ENCODE data around the gene CEBPZ.
A peak's percentile ranks its signal among the peaks of the same experiment; 100 is the strongest.

The CEBPZ gene

DNA sequence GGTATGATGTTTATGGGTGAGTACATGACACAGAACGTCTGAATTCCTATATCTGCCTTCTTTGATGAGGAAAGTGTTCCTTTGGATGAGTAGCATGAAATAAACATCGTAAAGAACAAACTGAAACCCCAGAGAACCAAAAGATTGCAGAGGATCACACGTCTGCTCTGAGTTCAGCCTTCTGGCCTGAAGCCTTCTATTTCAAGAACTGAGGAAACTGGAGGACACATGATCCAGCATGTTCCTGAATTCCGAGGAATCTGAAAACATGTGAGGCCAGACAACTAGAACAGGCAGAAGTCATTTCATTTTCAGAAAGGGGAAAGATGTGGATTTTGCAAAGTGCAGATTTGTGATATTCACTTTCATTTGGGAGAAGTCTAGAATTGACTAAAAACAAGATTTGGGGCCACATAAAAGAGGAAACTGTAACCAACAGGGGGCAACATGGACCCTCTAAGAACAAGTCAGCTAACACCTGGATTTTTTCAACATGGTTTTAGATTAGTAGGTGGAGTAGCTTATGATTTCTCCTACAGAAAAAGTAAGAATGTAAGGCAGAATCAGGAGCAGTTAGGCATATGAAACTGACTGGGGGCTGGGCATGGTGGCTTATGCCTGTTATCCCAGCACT is 51.3 kb downstream of the CEBPZ start:
- no peak for DNase-seq

DNA sequence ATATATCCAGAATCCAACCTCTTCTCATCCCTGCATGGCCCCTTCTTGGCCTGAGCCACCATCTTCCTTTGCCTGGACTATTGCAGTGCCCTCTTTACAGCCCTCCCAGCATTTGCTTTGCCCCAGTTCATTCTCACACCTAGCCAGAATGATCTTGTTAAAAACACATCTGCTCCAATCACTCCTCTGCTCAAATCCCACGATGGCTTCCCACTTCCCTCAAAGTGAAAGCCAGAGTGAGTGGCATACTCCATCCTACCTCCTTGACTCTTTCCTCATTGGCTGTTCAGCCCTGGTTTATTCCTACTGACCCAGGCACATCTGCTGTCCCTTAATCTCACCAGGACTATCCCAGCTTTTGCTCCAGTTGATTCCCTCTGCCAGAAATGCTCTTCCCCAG is 57.7 kb downstream of the CEBPZ start:
- no peak for DNase-seq

DNA sequence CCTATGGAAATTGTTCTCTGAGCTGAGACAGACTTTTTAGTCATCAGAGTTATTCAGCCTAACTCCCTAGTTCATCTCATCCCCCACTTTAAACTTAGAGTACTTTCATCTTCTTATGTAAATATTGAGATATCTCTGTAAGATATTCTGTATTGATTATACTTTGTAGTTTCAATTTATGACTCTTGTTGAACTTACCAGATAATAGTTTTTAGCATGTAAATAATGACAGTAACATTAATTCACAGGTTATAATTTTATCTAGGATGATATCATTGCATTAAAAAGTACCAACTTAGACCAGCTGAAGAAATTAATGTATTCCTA is 59.8 kb downstream of the CEBPZ start:
- DNase-seq: no peak

DNA sequence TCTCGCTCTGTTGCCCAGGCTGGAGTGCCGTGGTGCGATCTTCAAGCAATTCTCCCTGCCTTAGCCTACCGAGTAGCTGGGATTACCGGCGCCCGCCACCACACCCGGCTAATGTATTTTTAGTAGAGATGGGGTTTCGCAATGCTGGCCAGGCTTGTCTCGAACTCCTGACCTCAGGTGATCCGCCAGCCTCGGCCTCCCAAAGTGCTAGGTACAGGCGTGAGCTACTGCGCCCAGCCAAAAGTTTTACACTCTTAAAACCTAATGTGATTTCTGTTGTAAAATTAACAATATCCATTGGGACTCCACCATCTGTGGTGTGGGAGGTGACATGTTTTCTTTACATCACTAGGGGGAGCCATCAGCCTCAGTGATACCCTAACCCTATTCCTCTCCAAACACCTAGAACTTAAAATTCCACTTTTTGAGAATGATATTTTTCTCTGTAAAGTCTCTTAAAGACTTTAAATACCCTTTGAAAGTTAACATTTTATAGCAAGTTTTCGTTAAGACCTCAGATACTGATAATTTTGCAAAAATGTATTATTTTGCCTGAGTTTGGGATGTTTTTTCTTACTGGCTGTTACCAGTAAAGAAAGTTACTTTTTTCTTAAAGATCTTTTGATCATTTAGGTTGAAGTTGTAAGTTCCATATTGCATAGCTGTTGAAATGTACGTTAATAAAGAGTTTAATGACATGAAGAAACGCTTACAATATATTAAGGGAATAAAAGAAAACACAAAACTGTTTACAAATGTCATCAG is 63.0 kb downstream of the CEBPZ start:
- peak; percentile 29 for DNase-seq

DNA sequence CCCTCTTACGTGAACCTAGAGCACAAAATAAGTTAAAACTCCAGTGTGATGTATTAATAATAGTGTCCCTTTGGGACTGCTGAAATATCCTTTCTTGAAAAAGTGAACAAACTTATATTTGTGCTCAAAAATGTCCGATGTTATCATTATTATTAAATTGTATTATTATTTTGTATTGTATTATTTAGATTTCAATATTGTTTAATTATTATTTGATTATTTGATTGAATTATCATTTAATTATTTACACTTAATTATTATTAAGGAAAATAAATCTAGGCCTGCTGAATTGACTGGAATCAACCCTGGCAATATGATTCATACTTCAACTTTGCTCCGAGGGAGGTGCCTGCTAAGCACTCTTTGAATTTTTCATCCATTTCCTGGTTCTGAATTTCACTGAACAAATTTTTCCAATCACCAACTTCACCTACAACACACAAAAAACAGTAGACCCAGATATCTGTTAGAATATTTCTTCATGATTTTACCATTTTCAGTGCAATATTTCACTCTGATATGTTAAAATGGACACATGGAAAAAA is 63.7 kb downstream of the CEBPZ start:
- no peak for DNase-seq

DNA sequence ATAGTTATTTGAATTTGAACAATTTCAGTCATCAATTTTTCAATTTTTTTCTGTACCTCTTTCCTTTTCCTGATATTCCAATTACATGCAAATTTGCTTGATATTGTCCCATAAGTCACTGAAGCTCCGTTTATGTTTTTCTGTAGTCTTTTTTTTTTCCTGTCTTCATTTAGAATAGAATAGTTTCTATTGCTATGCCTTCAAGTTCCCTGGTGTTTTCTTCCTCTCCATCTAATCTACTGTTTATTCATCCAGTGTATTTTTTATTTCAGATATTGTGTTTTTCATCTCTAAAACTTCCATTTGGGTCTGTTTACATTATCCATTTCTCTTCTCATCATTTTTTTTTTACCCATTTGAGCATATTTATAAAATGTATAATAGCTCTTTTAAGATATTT is 66.6 kb downstream of the CEBPZ start:
- DNase-seq: no peak

DNA sequence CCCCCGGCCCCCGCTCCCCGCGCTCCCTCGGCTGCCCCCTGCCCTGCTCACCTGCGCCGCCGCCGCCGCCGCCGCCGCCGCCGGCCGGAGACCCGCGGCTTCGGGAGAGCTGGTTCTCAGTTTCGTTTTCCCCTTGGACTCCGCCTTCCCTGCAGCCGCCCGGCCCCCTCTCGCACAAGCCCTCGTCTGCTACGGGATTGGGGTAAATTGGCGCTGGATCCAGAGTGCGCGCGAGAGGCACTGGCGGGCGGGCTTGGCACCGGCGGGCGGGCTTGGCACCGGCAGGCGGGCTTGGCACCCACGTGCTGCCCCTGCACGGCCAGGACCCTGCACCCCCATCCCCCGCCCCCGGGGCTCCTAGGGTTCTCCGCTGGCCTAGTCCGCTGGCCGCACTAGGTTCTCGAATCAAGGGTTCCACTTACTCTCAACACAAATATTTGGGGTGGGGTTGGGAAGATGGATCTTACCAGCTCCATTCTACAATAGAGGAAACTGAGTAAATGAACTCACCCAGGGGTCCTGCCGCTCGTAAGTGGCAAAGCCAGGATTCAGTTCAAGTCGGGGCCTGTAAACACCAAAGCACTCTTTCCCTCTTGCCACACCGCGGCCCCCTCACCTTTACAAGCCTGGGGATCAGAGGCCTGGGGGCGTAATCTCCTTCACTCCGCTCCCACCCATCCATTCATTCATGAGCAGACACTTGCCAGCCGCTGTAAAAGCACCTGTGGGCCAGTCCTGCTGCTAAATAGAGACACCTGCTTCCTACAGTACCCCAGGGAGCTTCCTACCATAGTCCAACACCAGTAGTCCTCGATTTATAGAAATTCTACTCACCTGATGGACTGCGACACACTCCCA is 74.3 kb downstream of the CEBPZ start, which contains the start of gene EIF2AK2:
EIF2AK2 (minus strand) TSS at position 124 of the 858 bp plus-strand sequence. CDS start 9,174 bp downstream, outside the sequence.
- peak; percentile 93 for DNase-seq

DNA sequence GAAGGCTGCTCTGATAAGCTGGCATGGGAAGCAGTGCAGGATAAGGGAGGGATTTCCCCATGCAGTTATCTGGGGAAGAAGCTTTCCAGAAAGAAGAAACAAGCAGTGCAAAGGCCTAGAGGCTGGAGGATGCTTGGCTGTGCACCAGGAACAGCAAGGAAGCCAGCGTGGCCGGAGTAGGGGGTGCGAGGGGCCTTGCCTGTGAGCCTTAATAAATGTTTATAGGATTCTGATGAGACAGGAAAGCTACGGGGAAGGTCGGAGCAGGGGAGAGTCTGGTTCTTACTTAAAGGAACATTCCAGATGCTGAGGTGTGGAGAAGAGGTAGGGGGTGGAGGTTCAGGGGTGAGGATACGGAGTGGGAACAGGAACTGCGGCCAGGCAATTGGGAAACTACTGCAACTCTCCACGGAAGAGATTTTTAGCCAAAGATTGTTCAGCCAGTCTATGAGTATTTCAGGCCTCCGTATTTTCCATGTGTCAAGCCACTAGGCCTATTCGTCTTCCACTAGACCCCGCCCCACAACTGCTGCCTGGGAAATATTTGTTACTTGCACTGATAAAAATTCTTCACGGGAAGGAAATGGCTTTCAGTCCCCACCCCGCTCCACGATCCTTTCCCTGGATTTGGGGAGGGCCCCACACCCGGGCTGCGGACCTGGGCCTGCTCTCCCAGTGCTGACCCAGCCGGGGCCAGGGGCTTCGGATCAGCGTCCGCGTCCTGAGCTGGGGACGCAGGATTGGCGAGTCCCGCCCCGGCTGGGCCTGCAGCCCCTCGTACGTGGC is 75.1 kb downstream of the CEBPZ start:
- DNase-seq: peak; percentile 79

DNA sequence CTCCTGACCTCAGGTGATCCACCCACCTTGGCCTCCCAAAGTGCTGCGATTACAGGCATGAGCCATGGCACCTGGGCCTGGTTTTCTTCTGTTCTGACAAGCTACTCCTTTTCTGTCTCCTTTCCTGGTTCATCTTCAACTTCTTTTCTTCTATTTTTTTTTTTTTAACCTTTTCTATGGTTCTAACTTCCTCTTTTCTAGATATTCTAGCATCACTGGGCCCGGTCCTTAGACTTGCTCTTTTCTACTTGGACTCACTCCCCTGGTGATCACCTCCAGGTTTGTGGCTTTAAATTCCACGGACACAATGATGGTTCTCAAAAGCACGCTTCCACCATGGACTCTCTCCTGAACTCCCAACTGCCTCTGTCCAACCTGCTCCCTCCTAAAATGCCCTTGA is 76.6 kb downstream of the CEBPZ start:
- no peak for DNase-seq

DNA sequence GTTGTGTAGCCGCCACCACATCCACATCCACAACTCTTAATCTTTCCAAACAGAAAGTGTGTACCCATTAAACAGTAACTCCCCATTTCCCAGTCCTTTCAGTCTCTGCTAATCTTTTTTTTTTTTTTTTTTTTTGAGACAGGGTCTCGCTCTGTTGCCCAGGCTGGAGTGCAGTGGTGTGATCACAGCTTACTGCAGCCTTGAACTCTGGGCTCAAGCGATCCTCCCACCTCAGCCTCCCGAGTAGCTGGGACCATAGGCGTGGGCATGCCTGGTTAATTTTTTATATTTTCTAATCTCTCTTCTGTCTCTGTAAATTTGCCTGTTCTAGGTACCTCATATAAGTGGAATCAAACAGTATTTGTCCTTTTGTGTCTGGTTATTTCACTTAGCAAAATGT is 78.2 kb downstream of the CEBPZ start:
- DNase-seq: no peak

Data from right hindlimb (tissue), 1 donor.